Measurements from ENCODE around the gene TNK2.
"Not testable (repeated sequence)": the region's sequence is repeated elsewhere in the genome, so short reads cannot be mapped to it uniquely, and the experiment has no call there.

The TNK2 gene

DNA sequence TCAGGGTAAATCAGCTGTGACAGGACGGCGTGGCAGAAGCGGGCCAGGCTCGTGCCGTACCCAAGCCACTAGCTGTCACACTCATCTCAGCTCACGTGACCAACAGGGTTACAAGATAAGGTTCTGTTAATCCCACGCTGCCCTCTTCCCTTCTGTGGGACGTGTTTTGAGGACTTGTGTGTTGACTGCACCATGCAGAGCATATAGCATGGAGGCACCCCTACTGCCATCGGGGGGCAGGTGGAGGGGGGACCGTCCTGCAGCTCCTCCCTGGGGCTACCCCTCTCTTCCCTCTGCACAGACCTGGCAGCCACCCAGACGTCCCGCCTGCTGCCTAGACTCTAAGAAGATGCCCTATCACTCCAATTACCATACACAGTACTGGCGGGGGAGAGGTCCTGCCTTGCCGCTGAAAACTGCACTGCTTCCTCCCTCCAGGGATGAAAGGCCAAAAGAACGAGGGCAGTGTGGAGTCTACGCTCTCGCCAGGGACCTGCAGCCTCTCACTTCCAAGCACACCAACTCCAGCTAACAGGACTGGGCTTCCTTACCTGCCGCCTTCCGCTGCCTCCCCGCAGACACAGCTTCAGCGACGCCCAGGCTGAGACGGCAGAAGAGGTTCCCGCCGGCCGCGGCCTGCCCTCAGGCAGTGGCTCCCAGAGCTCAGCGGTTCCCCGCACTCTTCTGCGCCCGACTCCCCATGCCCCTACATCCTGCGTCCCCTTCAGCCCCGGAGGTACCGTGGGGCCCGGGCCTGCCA lies at the start of gene TNK2:
TNK2 (minus strand) TSS at position 618 of the 760 bp plus-strand sequence. CDS start 19,963 bp downstream, outside the sequence.
- Histone ChIP-seq H3K9me3 (ENCODE audit: insufficient read depth, low read depth, low read length) (no peaks in the 10 kb centered on the region), H3K27me3 (ENCODE audit: insufficient read depth, low read length) (peaks cover 28% of the 10 kb centered on the region), H3K4me3 (ENCODE audit: low read length) (peak within 1 kb of the TSS; percentile 81), H3K36me3 (ENCODE audit: insufficient read depth, low read depth, low read length) (no peaks in the 10 kb centered on the region), H3K27ac (ENCODE audit: low read length) (no peak within 1 kb of the TSS), H3K4me1 (ENCODE audit: insufficient read depth, low read length) (peaks cover 12% of the 10 kb centered on the region), H3K9ac (ENCODE audit: low read depth, low read length) (no peak within 1 kb of the TSS; the same call in 1 of the 2 replicates)

DNA sequence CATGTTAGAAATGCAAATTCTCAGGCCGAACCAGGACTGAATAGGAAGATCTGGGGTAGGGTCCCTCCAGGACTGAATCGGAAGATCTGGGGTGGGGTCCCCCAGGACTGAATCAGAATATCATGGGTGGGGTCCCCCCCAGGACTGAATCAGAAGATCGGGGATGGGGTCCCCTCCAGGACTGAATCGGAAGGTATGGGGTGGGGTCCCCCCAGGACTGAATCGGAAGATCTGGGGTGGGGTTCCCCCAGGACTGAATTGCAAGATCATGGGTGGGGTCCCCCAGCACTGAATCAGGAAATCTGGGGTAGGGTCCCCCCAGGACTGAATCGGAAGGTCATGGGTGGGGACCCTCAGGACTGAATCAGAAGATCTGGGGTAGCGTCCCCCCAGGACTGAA lies 48.2 kb upstream of the TNK2 start:
- peaks cover 3% of the 10 kb centered on the region; the same call in 1 of the 2 replicates for H3K27me3 ChIP-seq (ENCODE audit: insufficient read depth, low read length)
- no peak overlapping the region for H3K27ac ChIP-seq (ENCODE audit: low read length)
- no peak overlapping the region for H3K9ac ChIP-seq (ENCODE audit: low read depth, low read length)
- H3K9me3 ChIP-seq (ENCODE audit: insufficient read depth, low read depth, low read length), result no peaks in the 10 kb centered on the region
- H3K4me1 ChIP-seq (ENCODE audit: insufficient read depth, low read length), result no peaks in the 10 kb centered on the region
- peaks cover 6% of the 10 kb centered on the region; the same call in 1 of the 2 replicates for H3K36me3 ChIP-seq (ENCODE audit: insufficient read depth, low read depth, low read length)
- H3K4me3 ChIP-seq (ENCODE audit: low read length), result no peak overlapping the region

DNA sequence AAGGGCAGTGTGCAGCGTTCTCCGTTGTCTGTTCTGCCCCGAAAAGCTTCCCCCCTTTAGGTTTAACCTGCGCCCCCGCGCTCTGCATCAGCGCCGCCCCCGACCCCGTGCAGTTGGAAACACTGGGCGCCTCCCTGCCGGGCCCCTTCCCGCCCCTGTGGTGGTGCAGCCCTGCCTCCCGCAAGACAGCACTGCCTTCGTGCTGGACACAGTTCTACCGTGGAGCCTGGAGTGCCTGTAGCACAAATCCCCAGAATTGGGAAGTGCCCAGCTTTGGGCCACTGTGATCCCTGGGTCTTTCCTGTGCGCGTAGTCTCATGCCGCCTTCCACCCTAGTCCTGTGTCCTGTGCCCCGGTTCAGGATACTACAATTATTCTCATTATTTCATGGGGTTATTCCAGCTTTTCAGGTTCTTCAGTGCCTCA lies 47.1 kb upstream of the TNK2 start:
- peak overlapping the region; percentile 43; the same call in 1 of the 2 replicates for H3K4me3 ChIP-seq (ENCODE audit: low read length)
- not testable (repeated sequence) for H3K9ac ChIP-seq (ENCODE audit: low read depth, low read length); H3K27ac ChIP-seq (ENCODE audit: low read length); H3K4me1 ChIP-seq (ENCODE audit: insufficient read depth, low read length); H3K36me3 ChIP-seq (ENCODE audit: insufficient read depth, low read depth, low read length); H3K27me3 ChIP-seq (ENCODE audit: insufficient read depth, low read length); H3K9me3 ChIP-seq (ENCODE audit: insufficient read depth, low read depth, low read length)

DNA sequence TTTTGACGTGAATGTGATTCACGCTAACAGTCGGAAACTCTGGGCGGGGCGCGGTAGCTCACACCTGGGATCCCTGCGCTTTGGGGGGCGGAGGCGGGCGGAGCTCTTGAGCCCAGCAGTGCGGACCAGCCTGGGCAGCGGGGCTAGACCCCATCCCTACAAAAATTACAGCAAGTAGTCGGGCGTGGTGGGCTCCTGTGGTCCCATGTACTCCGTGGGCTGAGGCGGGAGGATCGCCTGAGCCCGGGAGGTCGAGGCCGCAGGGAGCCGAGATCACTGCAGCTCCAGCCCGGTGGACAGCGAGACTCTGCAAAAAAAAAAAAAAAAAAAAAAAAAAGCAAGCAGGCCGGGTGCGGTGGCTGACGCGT lies 46.4 kb upstream of the TNK2 start:
- H3K9ac ChIP-seq (ENCODE audit: low read depth, low read length); H3K36me3 ChIP-seq (ENCODE audit: insufficient read depth, low read depth, low read length); H3K27me3 ChIP-seq (ENCODE audit: insufficient read depth, low read length); H3K4me1 ChIP-seq (ENCODE audit: insufficient read depth, low read length); H3K27ac ChIP-seq (ENCODE audit: low read length); H3K9me3 ChIP-seq (ENCODE audit: insufficient read depth, low read depth, low read length): not testable (repeated sequence)
- peak overlapping the region; percentile 63; the same call in 1 of the 2 replicates for H3K4me3 ChIP-seq (ENCODE audit: low read length)

DNA sequence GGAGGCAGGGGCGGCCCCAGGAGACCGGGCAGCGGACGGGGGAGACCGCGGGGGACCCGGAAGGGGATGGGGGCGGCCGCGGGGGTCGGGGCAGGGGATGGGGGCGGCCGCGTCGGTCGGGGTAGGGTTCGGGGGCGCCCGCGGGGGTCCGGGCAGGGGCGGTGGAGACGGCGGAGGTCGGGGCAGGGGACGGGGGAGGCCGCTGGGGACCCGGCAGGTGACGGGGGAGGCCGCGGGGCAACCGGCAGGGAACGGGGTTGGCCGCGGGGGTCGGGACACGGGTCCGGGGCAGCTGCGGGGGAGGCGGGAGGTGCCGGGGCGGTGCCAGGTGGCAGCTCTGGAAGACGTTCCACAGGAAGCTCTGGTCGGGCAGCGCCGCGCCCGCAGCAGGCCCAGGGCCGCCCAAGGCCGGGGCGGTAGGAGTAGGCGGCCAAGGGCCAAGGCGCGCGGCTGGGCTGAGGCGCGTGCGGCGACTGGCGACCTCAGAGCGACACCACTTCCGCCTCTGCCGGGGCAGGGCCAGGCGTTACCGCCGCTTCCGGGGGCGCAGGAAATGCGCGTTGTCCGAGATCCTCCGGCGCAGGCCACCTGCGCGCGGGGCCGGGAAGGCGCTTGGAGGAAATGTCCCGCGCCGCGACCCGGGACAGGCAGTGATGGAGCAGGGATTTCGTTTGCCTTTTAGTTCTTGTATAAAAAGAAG lies 45.9 kb upstream of the TNK2 start:
- H3K9me3 ChIP-seq (ENCODE audit: insufficient read depth, low read depth, low read length); H3K27me3 ChIP-seq (ENCODE audit: insufficient read depth, low read length); H3K27ac ChIP-seq (ENCODE audit: low read length); H3K4me1 ChIP-seq (ENCODE audit: insufficient read depth, low read length); H3K9ac ChIP-seq (ENCODE audit: low read depth, low read length); H3K36me3 ChIP-seq (ENCODE audit: insufficient read depth, low read depth, low read length): not testable (repeated sequence)
- peak overlapping the region; percentile 63; the same call in 1 of the 2 replicates for H3K4me3 ChIP-seq (ENCODE audit: low read length)

DNA sequence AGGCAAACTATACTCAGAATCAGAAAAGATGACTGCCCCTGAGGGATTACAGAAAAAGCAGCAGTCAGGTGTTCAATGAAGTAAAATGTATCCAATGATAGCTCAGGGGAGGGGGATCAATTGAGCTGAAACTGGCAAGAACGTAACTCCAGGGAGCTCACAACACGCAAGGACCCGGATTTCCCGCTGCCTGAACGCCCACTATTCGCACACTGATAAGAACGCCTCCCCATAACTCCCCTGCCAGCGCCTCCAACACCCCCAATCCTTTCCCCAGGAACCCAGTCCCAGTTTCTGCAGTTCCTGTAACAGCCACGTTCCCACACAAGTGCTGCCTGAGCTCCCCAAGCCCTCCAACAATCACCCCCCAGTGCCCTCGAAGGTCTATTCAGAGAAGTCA lies 44.2 kb upstream of the TNK2 start:
- not testable (repeated sequence) for H3K4me3 ChIP-seq (ENCODE audit: low read length); H3K9ac ChIP-seq (ENCODE audit: low read depth, low read length); H3K27ac ChIP-seq (ENCODE audit: low read length); H3K9me3 ChIP-seq (ENCODE audit: insufficient read depth, low read depth, low read length); H3K4me1 ChIP-seq (ENCODE audit: insufficient read depth, low read length); H3K27me3 ChIP-seq (ENCODE audit: insufficient read depth, low read length); H3K36me3 ChIP-seq (ENCODE audit: insufficient read depth, low read depth, low read length)

DNA sequence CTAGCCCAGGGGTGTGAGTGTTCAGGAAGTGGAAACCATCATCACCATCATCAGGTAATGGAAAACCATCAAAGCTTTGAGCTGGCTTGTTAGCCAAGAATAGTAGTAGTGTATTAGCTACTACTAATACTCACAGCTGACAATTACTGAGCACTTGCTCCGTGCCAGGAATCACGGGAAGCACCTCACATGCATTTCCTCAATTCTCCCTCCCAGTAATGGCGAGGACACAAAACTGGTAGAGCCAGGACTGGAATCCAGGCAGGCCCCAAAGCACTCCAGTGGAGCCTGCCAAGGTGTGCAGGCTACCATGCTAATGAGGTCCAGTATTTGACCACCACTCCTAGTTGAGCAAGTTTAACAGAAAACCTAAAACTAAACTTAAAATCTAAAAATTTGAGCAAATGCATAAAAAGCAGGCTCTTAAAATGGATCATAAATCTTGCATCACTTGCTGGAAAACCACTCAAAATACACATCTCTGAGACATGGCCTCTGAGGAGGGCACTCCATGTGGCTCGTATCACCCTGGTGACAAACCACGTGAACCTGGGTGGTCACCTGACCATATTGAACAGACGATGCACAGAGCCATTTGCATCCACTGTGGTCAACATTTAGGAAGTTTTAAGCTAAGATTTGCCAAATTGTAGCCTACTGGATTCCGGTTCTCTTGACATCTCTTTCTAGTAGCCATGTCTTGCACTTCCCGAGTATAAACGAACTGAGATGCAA lies 43.3 kb upstream of the TNK2 start:
- H3K36me3 ChIP-seq (ENCODE audit: insufficient read depth, low read depth, low read length), result not testable (repeated sequence)

DNA sequence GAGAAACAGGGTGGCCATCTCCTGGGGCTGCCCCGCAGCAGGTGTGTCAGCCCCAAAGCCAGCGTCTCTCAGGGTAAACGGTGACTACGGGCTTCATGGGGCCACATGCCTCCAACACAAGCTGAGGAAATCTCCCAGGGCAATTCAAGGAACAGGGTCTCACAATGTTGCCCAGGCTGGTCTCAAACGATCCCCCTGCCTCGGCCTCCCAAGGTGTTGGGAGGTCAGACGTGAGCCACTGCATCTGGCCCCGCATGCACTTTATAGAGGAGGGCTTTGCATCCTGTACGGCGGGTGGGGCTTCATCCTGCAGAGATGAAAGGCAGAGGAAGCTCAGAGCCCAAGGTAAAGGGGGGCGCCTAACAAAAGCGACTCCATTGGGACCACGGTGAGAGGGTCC lies 42.4 kb upstream of the TNK2 start:
- H3K9me3 ChIP-seq (ENCODE audit: insufficient read depth, low read depth, low read length); H3K9ac ChIP-seq (ENCODE audit: low read depth, low read length); H3K27ac ChIP-seq (ENCODE audit: low read length); H3K4me3 ChIP-seq (ENCODE audit: low read length); H3K36me3 ChIP-seq (ENCODE audit: insufficient read depth, low read depth, low read length); H3K27me3 ChIP-seq (ENCODE audit: insufficient read depth, low read length); H3K4me1 ChIP-seq (ENCODE audit: insufficient read depth, low read length): not testable (repeated sequence)

More for the DNA sequence above, 43.3 kb upstream of the TNK2 start:
- H3K4me1 ChIP-seq (ENCODE audit: insufficient read depth, low read length); H3K27me3 ChIP-seq (ENCODE audit: insufficient read depth, low read length); H3K9me3 ChIP-seq (ENCODE audit: insufficient read depth, low read depth, low read length); H3K27ac ChIP-seq (ENCODE audit: low read length); H3K9ac ChIP-seq (ENCODE audit: low read depth, low read length); H3K4me3 ChIP-seq (ENCODE audit: low read length): not testable (repeated sequence)

DNA sequence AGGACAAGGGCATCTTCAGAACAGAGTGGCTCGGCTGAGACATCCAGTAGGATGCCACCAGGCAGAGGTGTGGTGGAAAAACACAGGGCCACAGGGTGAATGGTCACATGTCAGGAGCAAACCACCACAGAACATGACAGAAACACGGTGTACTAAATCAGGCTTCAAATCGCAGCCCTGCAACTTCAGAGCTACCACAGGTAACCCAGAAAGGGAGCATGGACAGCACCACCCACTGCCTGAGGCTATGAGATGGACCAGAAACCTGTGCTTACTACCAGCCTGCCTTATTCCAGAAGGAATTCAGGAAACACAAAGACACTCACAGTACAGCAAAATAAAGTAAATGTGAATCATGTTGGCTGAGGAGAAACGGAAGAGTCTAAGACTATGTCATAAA lies 41.8 kb upstream of the TNK2 start:
- H3K9me3 ChIP-seq (ENCODE audit: insufficient read depth, low read depth, low read length); H3K4me1 ChIP-seq (ENCODE audit: insufficient read depth, low read length); H3K4me3 ChIP-seq (ENCODE audit: low read length); H3K27me3 ChIP-seq (ENCODE audit: insufficient read depth, low read length); H3K27ac ChIP-seq (ENCODE audit: low read length); H3K36me3 ChIP-seq (ENCODE audit: insufficient read depth, low read depth, low read length); H3K9ac ChIP-seq (ENCODE audit: low read depth, low read length): not testable (repeated sequence)

DNA sequence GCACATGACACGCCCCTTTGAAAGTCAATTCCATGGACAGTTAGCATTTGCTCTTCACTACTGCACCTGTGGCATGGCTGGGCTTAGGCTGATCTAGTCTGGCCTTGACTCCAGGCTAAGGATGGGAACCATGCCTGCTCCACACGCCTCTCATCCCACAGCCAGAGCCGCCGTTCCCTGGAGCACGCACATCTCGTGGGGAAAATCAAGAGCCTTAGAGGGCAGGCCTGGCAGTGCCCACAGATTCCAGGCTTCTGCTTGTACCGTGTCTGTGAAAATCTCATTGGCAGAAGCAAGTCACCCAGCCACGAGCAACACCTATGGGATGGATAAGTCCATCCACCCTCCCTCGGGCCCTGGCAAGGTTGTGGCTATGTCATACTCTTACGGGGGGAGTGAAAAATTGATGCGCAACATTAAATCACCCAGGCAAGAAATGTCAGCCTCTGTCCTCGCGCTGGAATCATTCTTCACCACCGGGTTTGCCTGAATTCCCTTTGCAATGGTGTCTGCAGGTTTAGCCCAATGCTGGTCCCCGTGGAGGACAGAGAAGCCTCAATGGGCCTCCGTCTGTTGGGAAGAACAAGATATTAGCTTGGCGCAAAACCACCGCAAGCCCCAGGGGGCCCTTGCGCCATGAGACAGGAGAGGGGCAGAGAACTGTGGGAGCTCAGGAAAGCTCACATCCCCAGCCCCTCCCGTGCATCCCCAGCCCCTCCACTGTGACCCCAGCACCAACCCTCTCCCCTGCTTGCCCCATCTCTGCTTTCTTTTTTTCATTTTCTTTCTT lies 38.8 kb upstream of the TNK2 start:
- H3K36me3 ChIP-seq (ENCODE audit: insufficient read depth, low read depth, low read length); H3K27me3 ChIP-seq (ENCODE audit: insufficient read depth, low read length); H3K9ac ChIP-seq (ENCODE audit: low read depth, low read length); H3K4me1 ChIP-seq (ENCODE audit: insufficient read depth, low read length); H3K27ac ChIP-seq (ENCODE audit: low read length); H3K4me3 ChIP-seq (ENCODE audit: low read length): not testable (repeated sequence)
- peaks cover 22% of the 10 kb centered on the region for H3K9me3 ChIP-seq (ENCODE audit: insufficient read depth, low read depth, low read length)

DNA sequence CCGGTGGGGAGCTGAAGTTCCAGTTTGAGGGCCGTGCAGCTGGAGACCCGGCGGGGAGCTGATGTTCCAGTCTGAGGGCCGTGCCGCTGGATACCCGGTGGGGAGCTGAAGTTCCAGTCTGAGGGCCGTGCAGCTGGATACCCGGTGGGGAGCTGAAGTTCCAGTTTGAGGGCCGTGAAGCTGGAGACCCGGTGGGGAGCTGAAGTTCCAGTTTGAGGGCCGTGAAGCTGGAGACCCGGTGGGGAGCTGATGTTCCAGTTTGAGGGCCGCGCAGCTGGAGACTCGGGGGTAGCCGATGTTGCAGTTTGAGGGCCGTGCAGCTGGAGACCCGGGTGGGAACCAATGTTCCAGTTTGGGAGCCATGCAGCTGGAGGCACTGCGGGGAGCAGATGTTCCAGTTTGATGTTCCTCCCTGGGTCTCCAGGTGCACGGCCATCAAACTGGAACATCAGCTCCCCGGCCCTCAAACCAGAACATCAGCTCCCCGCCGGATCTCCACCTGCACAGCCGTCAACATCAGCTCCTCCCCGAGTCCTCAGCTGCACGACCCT lies 33.0 kb upstream of the TNK2 start:
- H3K4me1 ChIP-seq (ENCODE audit: insufficient read depth, low read length); H3K27me3 ChIP-seq (ENCODE audit: insufficient read depth, low read length); H3K27ac ChIP-seq (ENCODE audit: low read length); H3K4me3 ChIP-seq (ENCODE audit: low read length); H3K9ac ChIP-seq (ENCODE audit: low read depth, low read length); H3K36me3 ChIP-seq (ENCODE audit: insufficient read depth, low read depth, low read length): not testable (repeated sequence)
- H3K9me3 ChIP-seq (ENCODE audit: insufficient read depth, low read depth, low read length), result peaks cover 22% of the 10 kb centered on the region
